Measurements from ENCODE around the gene TTC23. TPM values are rescaled to one million over a fixed set of nuclear protein-coding genes. Genes with fewer than 3 reads are reported as not detected.

The TTC23 gene
- total and polyA plus RNA-seq, 9 of the 15 experiments (the other 6 are each of a cell fraction or from before 2014, with no cell fraction given): 0.41 to 4.5 (median 2.5) TPM

GRCh38 chr15:99097441-99098410, 151.7 kb downstream of the TTC23 start:
- intact Hi-C loops (cut with micrococcal nuclease) (no loop called here), in situ Hi-C loops (cut with MboI) (no loop called here)
- Histone ChIP-seq H3K4me3 (no peak overlapping the region), H3K79me2 (ENCODE audit: control insufficient read depth, insufficient read depth, low read length) (no peaks in the 10 kb centered on the region), H3K9me3 (replicated peaks; ENCODE audit: control insufficient read depth, insufficient read depth, low read depth, low read length) (no peaks in the 10 kb centered on the region), H3K4me2 (ENCODE audit: insufficient read depth, low read length) (no peak overlapping the region), H3K9ac (ENCODE audit: insufficient read depth in 1 of 2, low read depth in 2 of 2, low read length in 2 of 2) (no peak overlapping the region), H3K27me3 (ENCODE audit: control insufficient read depth in 2 of 2, insufficient read depth in 2 of 2, low read length in 2 of 2) (peaks cover 19 to 63% of the 10 kb centered on the region in 2 experiments; a peak in 4 of 5 replicates), H2AFZ (ENCODE audit: low read depth, low read length) (no peak overlapping the region), H3K4me1 (replicated peaks in 1 of 2; ENCODE audit: control insufficient read depth in 2 of 2, insufficient read depth in 2 of 2, low read length in 2 of 2) (peaks cover 0 to 5% of the 10 kb centered on the region in 2 experiments; a peak in 1 of 5 replicates), H4K20me1 (replicated peaks; ENCODE audit: control insufficient read depth, insufficient read depth, low read length) (no peaks in the 10 kb centered on the region), H3K27ac (ENCODE audit: extremely low read depth, low read depth, low read length) (no peak overlapping the region), H3K36me3 (ENCODE audit: control insufficient read depth, insufficient read depth, low read length) (no peaks in the 10 kb centered on the region), H3K9me1 (ENCODE audit: control insufficient read depth, insufficient read depth, low read length) (no peaks in the 10 kb centered on the region)
- TF ChIP-seq MEF2A (IDR thresholded peaks at IDR 0.05; ENCODE audit: control insufficient read depth, low read depth, low read length): no peak
- DNase-seq (ENCODE audit: extremely low read depth in 1 of 4, low spot score in 3 of 4): no peak
- WGBS (ENCODE audit: insufficient coverage, low coverage, missing lambda C conversion rate): 1% methylated on average over 14 of the region's 14 CpGs
- CTCF ChIA-PET (ENCODE audit: low intra/inter-chr PET ratio): no interaction called here
- BruUV-seq (replicated peaks): no TSS peak
- FAIRE-seq: no peak
- POLR2A ChIA-PET: interaction anchor here (0.5 to 1.5 kb wide), 5 partner anchors 10 to 1498 kb away, joined by 3 read pairs; no protein-coding TSS in a partner anchor
- no peak for ATAC-seq

- no peaks in the 10 kb centered on the region for H4K20me1 ChIP-seq (replicated peaks; ENCODE audit: control insufficient read depth, insufficient read depth, low read length)
- POLR2A ChIA-PET: interaction anchor here (0.5 to 0.7 kb wide), 4 partner anchors 9 to 1499 kb away, joined by 3 read pairs; no protein-coding TSS in a partner anchor
- H2AFZ ChIP-seq (ENCODE audit: low read depth, low read length): no peak overlapping the region
- intact Hi-C loops (cut with micrococcal nuclease) (no loop called here), in situ Hi-C loops (cut with MboI) (no loop called here)
- ATAC-seq (no peak), DNase-seq (ENCODE audit: extremely low read depth in 1 of 4, low spot score in 3 of 4) (no peak), FAIRE-seq (no peak)
- no peaks in the 10 kb centered on the region for H3K9me1 ChIP-seq (ENCODE audit: control insufficient read depth, insufficient read depth, low read length)
- 3% methylated on average over 11 of the region's 11 CpGs for WGBS (ENCODE audit: insufficient coverage, low coverage, missing lambda C conversion rate)
- H3K9ac ChIP-seq (ENCODE audit: insufficient read depth in 1 of 2, low read depth in 2 of 2, low read length in 2 of 2): no peak overlapping the region
- H3K79me2 ChIP-seq (ENCODE audit: control insufficient read depth, insufficient read depth, low read length): no peaks in the 10 kb centered on the region
- H3K4me2 ChIP-seq (ENCODE audit: insufficient read depth, low read length): no peak overlapping the region
- no TSS peak for BruUV-seq (replicated peaks)
- H3K4me3 ChIP-seq: no peak overlapping the region
- CTCF ChIA-PET (ENCODE audit: low intra/inter-chr PET ratio): no interaction called here
- H3K27me3 ChIP-seq (ENCODE audit: control insufficient read depth in 2 of 2, insufficient read depth in 2 of 2, low read length in 2 of 2): peaks cover 19 to 62% of the 10 kb centered on the region in 2 experiments; a peak in 4 of 5 replicates
- H3K36me3 ChIP-seq (ENCODE audit: control insufficient read depth, insufficient read depth, low read length): no peaks in the 10 kb centered on the region
- H3K27ac ChIP-seq (ENCODE audit: extremely low read depth, low read depth, low read length): no peak overlapping the region
- H3K4me1 ChIP-seq (replicated peaks in 1 of 2; ENCODE audit: control insufficient read depth in 2 of 2, insufficient read depth in 2 of 2, low read length in 2 of 2): peaks cover 0 to 5% of the 10 kb centered on the region in 2 experiments; a peak in 1 of 5 replicates
- no peaks in the 10 kb centered on the region for H3K9me3 ChIP-seq (replicated peaks; ENCODE audit: control insufficient read depth, insufficient read depth, low read depth, low read length)
- TF ChIP-seq ZBTB26 (CRISPR knock-in tag; IDR thresholded peaks at IDR 0.05): no peak
- no peak for TF ChIP-seq DNMT1 (IDR thresholded peaks at IDR 0.05)
- no peak for TF ChIP-seq THRB (CRISPR knock-in tag; conservative IDR thresholded peaks at IDR 0.05)
- no peak for TF ChIP-seq ZBTB5 (IDR thresholded peaks at IDR 0.05)
- TF ChIP-seq NFATC3 (IDR thresholded peaks at IDR 0.05): no peak
- TF ChIP-seq MCM3 (IDR thresholded peaks at IDR 0.05): no peak
Measured at GRCh38 chr15:99096894-99097426, 152.4 kb downstream of the TTC23 start.

Data from K562 (cell line).